ENCODE results near the gene CD320.
A peak's percentile ranks its signal among the peaks of the same experiment; 100 is the strongest.
"Not testable (repeated sequence)": the region's sequence is repeated elsewhere in the genome, so short reads cannot be mapped to it uniquely, and the experiment has no call there.

CD320 gene

GRCh38 chr19:8306235-8307054 lies 1.7 kb downstream of the CD320 start:
- no peak for DNase-seq

- DNase-seq = no peak
Observed at GRCh38 chr19:8305798-8306197, 2.4 kb downstream of the CD320 start.

- DNase-seq = no peak
Observed at GRCh38 chr19:8304841-8305621, 3.1 kb downstream of the CD320 start.

GRCh38 chr19:8302734-8303133 lies 5.4 kb downstream of the CD320 start:
- DNase-seq = no peak

- DNase-seq = no peak
Observed at GRCh38 chr19:8302357-8302691, 5.8 kb downstream of the CD320 start.

GRCh38 chr19:8291337-8291736 lies 16.8 kb downstream of the CD320 start:
- not testable (repeated sequence) for DNase-seq

GRCh38 chr19:8276508-8276907 lies 31.6 kb downstream of the CD320 start:
- not testable (repeated sequence) for DNase-seq

- no peak for DNase-seq
Observed at GRCh38 chr19:8269724-8270123, 38.4 kb downstream of the CD320 start.

GRCh38 chr19:8265872-8266271 lies 42.3 kb downstream of the CD320 start:
- DNase-seq = no peak

GRCh38 chr19:8264248-8264647 lies 43.9 kb downstream of the CD320 start:
- not testable (repeated sequence) for DNase-seq

GRCh38 chr19:8262431-8262830 lies 45.7 kb downstream of the CD320 start:
- no peak for DNase-seq

- DNase-seq = no peak
Observed at GRCh38 chr19:8261881-8262280, 46.3 kb downstream of the CD320 start.

- DNase-seq = no peak
Observed at GRCh38 chr19:8261347-8261746, 46.8 kb downstream of the CD320 start.

- no peak for DNase-seq
Observed at GRCh38 chr19:8259922-8260247, 48.3 kb downstream of the CD320 start.

- DNase-seq = no peak
Observed at GRCh38 chr19:8259142-8259921, 48.8 kb downstream of the CD320 start.

GRCh38 chr19:8257052-8257443 lies 51.1 kb downstream of the CD320 start:
- peak in 1 of 2 experiments; percentile 22 for DNase-seq

GRCh38 chr19:8256276-8257051 lies 51.7 kb downstream of the CD320 start:
- DNase-seq = no peak

- DNase-seq = no peak
Observed at GRCh38 chr19:8255426-8256125, 52.6 kb downstream of the CD320 start.

GRCh38 chr19:8254286-8255001 lies 53.7 kb downstream of the CD320 start:
- no peak for DNase-seq

- no peak for DNase-seq
Observed at GRCh38 chr19:8253678-8254077, 54.5 kb downstream of the CD320 start.

GRCh38 chr19:8252922-8253589 lies 55.1 kb downstream of the CD320 start:
- DNase-seq = peak; percentile 78 to 81

Measured in Kasumi-1 (cell line).